GM21390 (cell line): ENCODE data around the gene LPO.

ENCODE experiments used
- ATAC-seq: cut with Tn5 transposase; IDR thresholded peaks from one replicate; pipeline ENCODE4 v1.9.1; 2021; ENCODE audit not compliant: unreplicated experiment

The LPO gene

GRCh38 chr17:58277107-58277801 is 38.9 kb downstream of the LPO start:
- ATAC-seq, result no peak

- no peak for ATAC-seq
These were observed 39.6 kb downstream of the LPO start for GRCh38 chr17:58277802-58278595.

GRCh38 chr17:58278661-58279015 is 40.3 kb downstream of the LPO start:
- no peak for ATAC-seq

- ATAC-seq, result no peak
These were observed 40.8 kb downstream of the LPO start for GRCh38 chr17:58279016-58279711.

- no peak for ATAC-seq
These were observed 41.5 kb downstream of the LPO start for GRCh38 chr17:58279736-58280479.

GRCh38 chr17:58280480-58281217 is 42.3 kb downstream of the LPO start, which contains the start of gene MPO:
TSS of gene MPO (minus strand) at chr17:58280935. CDS start at chr17:58280758, 177 bp downstream.
- ATAC-seq, result no peak

GRCh38 chr17:58281511-58282011 is 43.2 kb downstream of the LPO start:
- ATAC-seq, result no peak

GRCh38 chr17:58282442-58282841 is 44.1 kb downstream of the LPO start:
- ATAC-seq, result no peak

GRCh38 chr17:58283674-58284612 is 45.6 kb downstream of the LPO start:
- ATAC-seq, result no peak

- ATAC-seq, result no peak
These were observed 46.4 kb downstream of the LPO start for GRCh38 chr17:58284613-58285421.

GRCh38 chr17:58285422-58285810 is 47.0 kb downstream of the LPO start:
- ATAC-seq, result no peak

GRCh38 chr17:58289869-58290268 is 51.5 kb downstream of the LPO start:
- ATAC-seq, result no peak

GRCh38 chr17:58291246-58291645 is 52.9 kb downstream of the LPO start:
- no peak for ATAC-seq

- no peak for ATAC-seq
These were observed 55.6 kb downstream of the LPO start for GRCh38 chr17:58294034-58294433.

- ATAC-seq, result no peak
These were observed 62.0 kb downstream of the LPO start for GRCh38 chr17:58300336-58300735.

- ATAC-seq, result no peak
These were observed 63.2 kb downstream of the LPO start for GRCh38 chr17:58301504-58302150.

- no peak for ATAC-seq
These were observed 64.0 kb downstream of the LPO start for GRCh38 chr17:58302171-58302918.
